ENCODE measurements around the gene GAGE10.

Gene GAGE10

GRCh38 chrX:49303346-49303745 lies at the start of gene GAGE10:
GAGE10 (plus strand) TSS chrX:49303646; CDS start chrX:49304860, 1,214 bp downstream.
- no peak within 1 kb of the TSS for H3K4me3 ChIP-seq (ENCODE audit: low read depth, low read length)
- no peak within 1 kb of the TSS for H3K27ac ChIP-seq (ENCODE audit: low read depth, low read length)
- H3K36me3 ChIP-seq (ENCODE audit: insufficient read depth, low read length): no peaks in the 10 kb centered on the region
- no peaks in the 10 kb centered on the region for H3K79me2 ChIP-seq (ENCODE audit: control insufficient read depth, insufficient read depth, low read length, unreplicated experiment)
- no peak within 1 kb of the TSS for H2AFZ ChIP-seq (ENCODE audit: low read length, unreplicated experiment)
- no peaks in the 10 kb centered on the region for H3K27me3 ChIP-seq (ENCODE audit: insufficient read depth, low read length)
- no peaks in the 10 kb centered on the region for H3K4me1 ChIP-seq (ENCODE audit: control insufficient read depth, insufficient read depth, low read length, unreplicated experiment)

- no peaks in the 10 kb centered on the region for H3K79me2 ChIP-seq (ENCODE audit: control insufficient read depth, insufficient read depth, low read length, unreplicated experiment)
- H3K4me1 ChIP-seq (ENCODE audit: control insufficient read depth, insufficient read depth, low read length, unreplicated experiment): no peaks in the 10 kb centered on the region
- H3K4me3 ChIP-seq (ENCODE audit: low read depth, low read length): no peak overlapping the region
- no peak overlapping the region for H2AFZ ChIP-seq (ENCODE audit: low read length, unreplicated experiment)
- H3K36me3 ChIP-seq (ENCODE audit: insufficient read depth, low read length): no peaks in the 10 kb centered on the region
- no peaks in the 10 kb centered on the region for H3K27me3 ChIP-seq (ENCODE audit: insufficient read depth, low read length)
- H3K27ac ChIP-seq (ENCODE audit: low read depth, low read length): no peak overlapping the region
These were observed 48.8 kb upstream of the GAGE10 start for GRCh38 chrX:49254639-49255038.

- Histone ChIP-seq H3K79me2 (ENCODE audit: control insufficient read depth, insufficient read depth, low read length, unreplicated experiment) (no peaks in the 10 kb centered on the region), H2AFZ (ENCODE audit: low read length, unreplicated experiment) (no peak overlapping the region), H3K27me3 (ENCODE audit: insufficient read depth, low read length) (no peaks in the 10 kb centered on the region), H3K36me3 (ENCODE audit: insufficient read depth, low read length) (no peaks in the 10 kb centered on the region), H3K4me1 (ENCODE audit: control insufficient read depth, insufficient read depth, low read length, unreplicated experiment) (no peaks in the 10 kb centered on the region), H3K4me3 (ENCODE audit: low read depth, low read length) (no peak overlapping the region), H3K27ac (ENCODE audit: low read depth, low read length) (no peak overlapping the region)
These were observed 47.0 kb upstream of the GAGE10 start for GRCh38 chrX:49256268-49256995.

- H3K4me3 ChIP-seq (ENCODE audit: low read depth, low read length): no peak overlapping the region
- no peak overlapping the region for H2AFZ ChIP-seq (ENCODE audit: low read length, unreplicated experiment)
- no peaks in the 10 kb centered on the region for H3K27me3 ChIP-seq (ENCODE audit: insufficient read depth, low read length)
- H3K79me2 ChIP-seq (ENCODE audit: control insufficient read depth, insufficient read depth, low read length, unreplicated experiment): no peaks in the 10 kb centered on the region
- H3K4me1 ChIP-seq (ENCODE audit: control insufficient read depth, insufficient read depth, low read length, unreplicated experiment): no peaks in the 10 kb centered on the region
- no peak overlapping the region for H3K27ac ChIP-seq (ENCODE audit: low read depth, low read length)
- no peaks in the 10 kb centered on the region for H3K36me3 ChIP-seq (ENCODE audit: insufficient read depth, low read length)
These were observed 46.2 kb upstream of the GAGE10 start for GRCh38 chrX:49257074-49257790.

GRCh38 chrX:49257846-49258748 lies 45.3 kb upstream of the GAGE10 start:
- no peaks in the 10 kb centered on the region for H3K27me3 ChIP-seq (ENCODE audit: insufficient read depth, low read length)
- H3K79me2 ChIP-seq (ENCODE audit: control insufficient read depth, insufficient read depth, low read length, unreplicated experiment): no peaks in the 10 kb centered on the region
- no peaks in the 10 kb centered on the region for H3K4me1 ChIP-seq (ENCODE audit: control insufficient read depth, insufficient read depth, low read length, unreplicated experiment)
- H3K27ac ChIP-seq (ENCODE audit: low read depth, low read length): no peak overlapping the region
- H3K36me3 ChIP-seq (ENCODE audit: insufficient read depth, low read length): no peaks in the 10 kb centered on the region
- H3K4me3 ChIP-seq (ENCODE audit: low read depth, low read length): no peak overlapping the region
- no peak overlapping the region for H2AFZ ChIP-seq (ENCODE audit: low read length, unreplicated experiment)

- no peaks in the 10 kb centered on the region for H3K79me2 ChIP-seq (ENCODE audit: control insufficient read depth, insufficient read depth, low read length, unreplicated experiment)
- no peak overlapping the region for H2AFZ ChIP-seq (ENCODE audit: low read length, unreplicated experiment)
- H3K36me3 ChIP-seq (ENCODE audit: insufficient read depth, low read length): no peaks in the 10 kb centered on the region
- H3K27me3 ChIP-seq (ENCODE audit: insufficient read depth, low read length): no peaks in the 10 kb centered on the region
- no peak overlapping the region for H3K27ac ChIP-seq (ENCODE audit: low read depth, low read length)
- H3K4me1 ChIP-seq (ENCODE audit: control insufficient read depth, insufficient read depth, low read length, unreplicated experiment): no peaks in the 10 kb centered on the region
- H3K4me3 ChIP-seq (ENCODE audit: low read depth, low read length): no peak overlapping the region
These were observed 44.7 kb upstream of the GAGE10 start for GRCh38 chrX:49258749-49259124.

- H2AFZ ChIP-seq (ENCODE audit: low read length, unreplicated experiment): no peak overlapping the region
- no peak overlapping the region for H3K4me3 ChIP-seq (ENCODE audit: low read depth, low read length)
- no peaks in the 10 kb centered on the region for H3K4me1 ChIP-seq (ENCODE audit: control insufficient read depth, insufficient read depth, low read length, unreplicated experiment)
- no peaks in the 10 kb centered on the region for H3K27me3 ChIP-seq (ENCODE audit: insufficient read depth, low read length)
- no peaks in the 10 kb centered on the region for H3K79me2 ChIP-seq (ENCODE audit: control insufficient read depth, insufficient read depth, low read length, unreplicated experiment)
- no peaks in the 10 kb centered on the region for H3K36me3 ChIP-seq (ENCODE audit: insufficient read depth, low read length)
- H3K27ac ChIP-seq (ENCODE audit: low read depth, low read length): no peak overlapping the region
These were observed 43.0 kb upstream of the GAGE10 start for GRCh38 chrX:49260221-49260985.

- Histone ChIP-seq H3K27ac (ENCODE audit: low read depth, low read length) (no peak overlapping the region), H3K36me3 (ENCODE audit: insufficient read depth, low read length) (no peaks in the 10 kb centered on the region), H3K4me1 (ENCODE audit: control insufficient read depth, insufficient read depth, low read length, unreplicated experiment) (no peaks in the 10 kb centered on the region), H3K4me3 (ENCODE audit: low read depth, low read length) (no peak overlapping the region), H2AFZ (ENCODE audit: low read length, unreplicated experiment) (no peak overlapping the region), H3K27me3 (ENCODE audit: insufficient read depth, low read length) (no peaks in the 10 kb centered on the region), H3K79me2 (ENCODE audit: control insufficient read depth, insufficient read depth, low read length, unreplicated experiment) (no peaks in the 10 kb centered on the region)
These were observed 40.8 kb upstream of the GAGE10 start for GRCh38 chrX:49262603-49263002.

GRCh38 chrX:49263631-49264030 lies 39.8 kb upstream of the GAGE10 start:
- Histone ChIP-seq H3K79me2 (ENCODE audit: control insufficient read depth, insufficient read depth, low read length, unreplicated experiment) (no peaks in the 10 kb centered on the region), H3K36me3 (ENCODE audit: insufficient read depth, low read length) (no peaks in the 10 kb centered on the region), H3K27me3 (ENCODE audit: insufficient read depth, low read length) (no peaks in the 10 kb centered on the region), H3K4me1 (ENCODE audit: control insufficient read depth, insufficient read depth, low read length, unreplicated experiment) (peaks cover 5% of the 10 kb centered on the region), H2AFZ (ENCODE audit: low read length, unreplicated experiment) (no peak overlapping the region), H3K4me3 (ENCODE audit: low read depth, low read length) (no peak overlapping the region), H3K27ac (ENCODE audit: low read depth, low read length) (no peak overlapping the region)

GRCh38 chrX:49264460-49264859 lies 39.0 kb upstream of the GAGE10 start, which contains the start of gene FOXP3:
FOXP3 (minus strand) TSS chrX:49264710; CDS start chrX:49258505, 6,205 bp downstream.
- no peak within 1 kb of the TSS for H3K27ac ChIP-seq (ENCODE audit: low read depth, low read length)
- H2AFZ ChIP-seq (ENCODE audit: low read length, unreplicated experiment): no peak within 1 kb of the TSS
- H3K79me2 ChIP-seq (ENCODE audit: control insufficient read depth, insufficient read depth, low read length, unreplicated experiment): no peaks in the 10 kb centered on the region
- H3K27me3 ChIP-seq (ENCODE audit: insufficient read depth, low read length): no peaks in the 10 kb centered on the region
- peaks cover 5% of the 10 kb centered on the region for H3K4me1 ChIP-seq (ENCODE audit: control insufficient read depth, insufficient read depth, low read length, unreplicated experiment)
- no peaks in the 10 kb centered on the region for H3K36me3 ChIP-seq (ENCODE audit: insufficient read depth, low read length)
- H3K4me3 ChIP-seq (ENCODE audit: low read depth, low read length): no peak within 1 kb of the TSS
